GM12872 (cell line): ENCODE measurements around the gene MPZL2.

Source experiments
- TF ChIP-seq, protein P1 (sequence below): IDR thresholded peaks from 3 replicates; pipeline ENCODE4 v1.5.1; 2011; ENCODE audit warnings: low read depth, mild to moderate bottlenecking, low read length, moderate library complexity; ENCODE audit not compliant: insufficient read depth

MPZL2 gene

DNA sequence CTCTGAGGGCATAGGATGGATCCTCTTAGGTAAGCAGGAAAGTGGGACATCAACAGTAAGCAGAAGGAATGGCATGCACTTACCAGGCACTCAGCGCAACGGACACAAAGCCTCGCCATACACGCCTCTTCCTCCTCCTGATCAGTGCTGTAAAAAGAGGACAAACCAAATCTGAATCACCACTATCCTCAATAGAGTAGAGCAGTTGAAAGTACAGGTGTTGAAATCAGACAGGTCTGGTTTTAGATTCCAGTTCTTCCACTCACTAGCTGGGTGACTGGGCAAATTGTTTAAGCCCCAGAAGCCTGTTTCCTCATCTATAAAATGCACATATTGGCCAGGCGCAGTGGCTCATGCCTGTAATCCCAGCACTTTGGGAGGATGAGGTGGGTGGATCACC is 30.7 kb downstream of the MPZL2 start:
- TF ChIP-seq, protein P1, sequence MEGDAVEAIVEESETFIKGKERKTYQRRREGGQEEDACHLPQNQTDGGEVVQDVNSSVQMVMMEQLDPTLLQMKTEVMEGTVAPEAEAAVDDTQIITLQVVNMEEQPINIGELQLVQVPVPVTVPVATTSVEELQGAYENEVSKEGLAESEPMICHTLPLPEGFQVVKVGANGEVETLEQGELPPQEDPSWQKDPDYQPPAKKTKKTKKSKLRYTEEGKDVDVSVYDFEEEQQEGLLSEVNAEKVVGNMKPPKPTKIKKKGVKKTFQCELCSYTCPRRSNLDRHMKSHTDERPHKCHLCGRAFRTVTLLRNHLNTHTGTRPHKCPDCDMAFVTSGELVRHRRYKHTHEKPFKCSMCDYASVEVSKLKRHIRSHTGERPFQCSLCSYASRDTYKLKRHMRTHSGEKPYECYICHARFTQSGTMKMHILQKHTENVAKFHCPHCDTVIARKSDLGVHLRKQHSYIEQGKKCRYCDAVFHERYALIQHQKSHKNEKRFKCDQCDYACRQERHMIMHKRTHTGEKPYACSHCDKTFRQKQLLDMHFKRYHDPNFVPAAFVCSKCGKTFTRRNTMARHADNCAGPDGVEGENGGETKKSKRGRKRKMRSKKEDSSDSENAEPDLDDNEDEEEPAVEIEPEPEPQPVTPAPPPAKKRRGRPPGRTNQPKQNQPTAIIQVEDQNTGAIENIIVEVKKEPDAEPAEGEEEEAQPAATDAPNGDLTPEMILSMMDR, result no peak

DNA sequence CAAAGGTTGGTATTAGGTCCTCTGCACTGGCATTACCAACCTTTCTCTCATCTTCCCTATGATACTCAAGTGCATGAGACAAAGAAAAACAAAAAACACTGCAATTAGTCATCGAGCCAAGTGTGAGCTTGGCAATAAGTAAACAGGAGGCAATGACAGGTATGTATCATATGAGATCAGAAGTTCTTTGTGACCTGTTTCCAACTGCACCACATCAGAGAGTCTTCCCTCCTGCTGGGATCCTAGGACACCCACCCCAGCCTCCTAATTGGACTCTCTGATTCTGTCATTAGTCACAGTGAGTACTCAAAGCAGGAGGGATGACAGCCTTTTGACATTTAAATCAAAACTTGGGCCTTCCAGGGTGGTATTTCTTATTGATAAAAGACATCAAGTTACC is 31.4 kb downstream of the MPZL2 start:
- TF ChIP-seq, protein P1, result no peak

DNA sequence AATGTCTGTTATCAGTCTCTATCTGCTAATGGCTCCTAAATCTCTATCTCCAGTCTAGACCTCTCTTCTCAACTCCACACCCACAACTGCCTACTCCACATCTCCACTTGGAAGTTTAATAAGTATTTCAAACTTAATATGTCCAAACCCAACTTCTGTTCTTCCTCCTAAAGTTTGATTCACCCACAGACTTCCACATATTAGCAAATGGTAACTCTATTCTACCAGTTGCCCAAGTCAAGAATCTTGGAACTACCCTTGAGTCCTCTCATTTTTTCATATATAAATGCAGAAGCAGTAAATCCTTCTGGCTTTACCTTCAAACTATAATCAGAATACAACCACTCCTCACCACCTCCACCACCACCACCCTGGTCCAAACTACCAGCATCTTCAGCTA is 32.6 kb downstream of the MPZL2 start:
- TF ChIP-seq, protein P1, result no peak

DNA sequence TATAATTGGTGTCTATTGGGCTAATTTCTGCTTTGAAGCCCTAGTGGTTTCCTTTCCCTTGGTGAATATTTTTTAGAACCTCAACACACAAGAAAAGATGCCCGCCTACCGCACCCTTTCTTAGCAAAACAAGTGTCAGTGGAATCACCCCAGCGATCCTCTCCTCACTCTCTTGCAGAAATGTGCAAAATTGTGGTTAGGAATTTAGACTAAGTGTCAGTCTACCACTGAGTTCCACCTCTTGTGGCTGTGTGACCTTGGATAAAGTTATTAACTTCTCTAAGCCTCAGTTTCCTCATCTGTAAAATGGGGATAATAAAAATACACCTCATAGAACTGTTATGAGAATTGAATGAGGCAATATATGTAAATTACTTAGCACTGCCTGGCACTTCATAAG is 34.0 kb downstream of the MPZL2 start:
- TF ChIP-seq, protein P1, result no peak

DNA sequence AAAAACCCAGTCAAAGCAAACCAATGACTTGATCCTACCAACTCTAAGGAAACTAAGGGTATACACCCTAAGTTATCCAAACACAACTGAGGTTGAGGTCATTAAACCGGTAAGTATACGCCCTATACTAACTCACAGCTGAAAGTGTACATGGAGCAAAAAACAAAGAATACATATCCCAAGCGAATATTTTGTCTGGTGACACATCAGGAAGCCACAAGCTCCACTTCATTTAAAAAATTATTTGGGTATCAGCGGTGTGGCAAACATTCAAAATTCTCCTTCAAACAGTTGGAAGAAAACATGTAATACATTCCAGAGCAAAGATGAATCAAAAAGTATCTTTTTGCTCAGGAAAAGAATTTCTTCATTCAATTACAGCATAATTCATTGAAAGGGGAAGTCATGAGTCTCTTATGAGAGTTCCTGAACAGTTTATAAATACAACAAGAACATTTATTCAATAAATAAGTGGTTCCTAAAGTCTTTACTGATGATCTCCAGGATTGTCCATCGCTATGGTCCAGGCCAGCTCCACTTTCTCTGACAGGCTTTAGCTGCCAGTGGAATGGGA is 34.7 kb downstream of the MPZL2 start:
- TF ChIP-seq, protein P1, result no peak

DNA sequence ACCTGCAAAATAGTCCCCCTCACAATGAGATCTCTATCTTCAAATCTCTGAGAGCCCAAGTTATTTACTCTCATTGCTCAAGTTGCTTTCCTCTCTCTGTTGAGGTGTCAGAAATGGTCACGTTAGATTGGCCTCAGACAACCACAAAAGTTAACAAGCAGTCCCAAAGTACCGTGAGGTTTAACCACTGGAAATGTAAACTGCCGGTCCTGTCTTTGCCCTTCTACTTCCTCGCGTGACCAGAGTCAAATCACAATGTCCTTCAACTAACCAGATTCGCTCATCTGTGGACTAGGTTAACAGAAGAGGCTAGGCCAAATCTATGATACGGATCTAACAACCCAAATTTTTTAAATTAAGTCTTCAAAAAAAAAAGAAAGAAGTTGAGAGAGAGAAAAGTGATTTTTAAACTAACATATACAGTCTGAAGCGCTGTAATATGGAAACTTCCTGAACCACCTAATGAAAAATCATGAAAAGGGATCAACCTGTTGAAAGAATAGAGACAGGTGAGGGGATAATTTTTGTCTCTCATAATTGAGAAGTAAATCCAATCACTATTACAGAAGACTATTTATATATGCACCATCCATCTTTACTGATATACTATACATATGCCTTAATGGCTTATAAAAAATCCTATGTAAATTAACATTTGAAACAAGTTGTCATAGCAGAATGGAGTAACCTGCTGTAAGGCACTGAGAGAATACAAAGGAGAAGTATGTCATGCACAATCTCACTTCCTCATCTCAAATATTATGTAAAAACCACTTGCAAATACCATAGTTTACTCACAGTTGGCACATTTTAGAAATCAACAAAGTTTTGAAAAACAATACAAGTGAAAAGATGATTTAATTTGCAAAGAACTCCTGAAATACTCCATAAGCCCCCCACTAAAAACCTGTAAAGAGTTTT is 36.0 kb downstream of the MPZL2 start:
- TF ChIP-seq, protein P1, result no peak

DNA sequence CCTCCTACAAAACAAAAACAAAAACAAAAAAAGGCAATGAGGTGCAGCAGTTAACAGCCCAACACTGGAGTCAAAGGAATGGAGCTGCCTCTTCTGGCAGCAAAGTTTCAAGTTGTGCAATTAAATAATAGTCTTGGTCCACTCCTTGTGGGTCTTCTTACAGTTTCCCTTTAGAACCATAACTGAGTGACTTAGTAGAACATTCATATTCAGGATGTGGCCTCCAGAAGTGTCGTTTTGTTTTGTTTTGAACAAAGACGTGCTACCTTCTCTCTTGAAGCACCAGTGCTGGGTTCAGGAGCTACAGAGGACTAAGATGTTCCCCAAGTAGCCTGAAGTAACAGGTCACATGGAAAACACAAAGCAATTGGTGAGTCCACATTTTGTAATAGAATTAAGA is 37.3 kb downstream of the MPZL2 start:
- TF ChIP-seq, protein P1, result no peak
